ENCODE data around the gene ANTKMT. TPM values are rescaled to one million over a fixed set of nuclear protein-coding genes. Genes with fewer than 3 reads are reported as not detected.
A peak's percentile ranks its signal among the peaks of the same experiment; 100 is the strongest.

The ANTKMT gene
- total RNA-seq, 1 experiment from 2014 or later: 42.3 TPM

DNA sequence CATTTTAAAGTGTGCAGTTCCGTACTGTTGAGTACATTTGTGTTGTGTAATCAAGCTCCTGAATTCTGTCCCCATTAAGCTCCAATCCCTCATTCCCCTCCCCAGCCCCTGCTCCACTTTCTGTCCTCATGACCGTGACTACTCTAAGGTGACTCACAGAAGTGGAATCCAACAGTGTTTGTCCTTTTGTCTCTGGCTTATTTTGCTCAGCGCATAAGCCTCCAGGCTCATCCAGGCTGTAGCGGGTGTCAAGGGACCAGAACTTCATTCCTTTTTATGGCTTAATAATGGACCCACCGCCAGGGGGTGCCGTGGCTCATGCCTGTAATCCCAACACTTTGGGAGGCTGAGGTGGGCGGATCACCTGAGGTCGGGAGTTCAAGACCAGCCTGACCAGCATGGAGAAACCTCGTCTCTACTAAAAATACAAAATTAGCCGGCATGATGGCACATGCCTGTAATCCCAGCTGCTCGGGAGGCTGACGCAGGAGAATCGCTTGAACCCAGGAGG is 8.2 kb upstream of the ANTKMT start:
- peak; percentile 96 for DNase-seq (ENCODE audit: low read depth)

DNA sequence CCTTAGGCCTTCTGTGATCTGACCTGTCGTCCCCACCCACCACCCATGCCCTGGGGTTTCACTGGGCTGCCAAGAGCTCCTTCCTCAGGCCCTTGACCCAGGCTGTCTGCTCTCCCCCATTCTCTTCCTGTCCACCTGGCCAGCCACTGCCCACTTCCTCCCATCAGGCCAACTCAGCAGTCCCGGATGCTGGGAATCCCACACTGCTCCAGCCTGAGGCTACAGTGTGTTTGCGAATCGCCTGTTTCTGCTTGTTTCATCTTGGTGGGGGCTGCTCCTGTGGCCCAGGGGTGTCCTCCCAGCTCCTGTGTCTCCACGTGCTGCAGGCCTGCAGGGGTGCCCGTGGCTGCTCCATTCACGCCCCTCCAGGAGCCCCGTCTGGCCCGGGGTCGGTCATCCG is 6.9 kb upstream of the ANTKMT start:
- DNase-seq (ENCODE audit: low read depth): peak; percentile 60

DNA sequence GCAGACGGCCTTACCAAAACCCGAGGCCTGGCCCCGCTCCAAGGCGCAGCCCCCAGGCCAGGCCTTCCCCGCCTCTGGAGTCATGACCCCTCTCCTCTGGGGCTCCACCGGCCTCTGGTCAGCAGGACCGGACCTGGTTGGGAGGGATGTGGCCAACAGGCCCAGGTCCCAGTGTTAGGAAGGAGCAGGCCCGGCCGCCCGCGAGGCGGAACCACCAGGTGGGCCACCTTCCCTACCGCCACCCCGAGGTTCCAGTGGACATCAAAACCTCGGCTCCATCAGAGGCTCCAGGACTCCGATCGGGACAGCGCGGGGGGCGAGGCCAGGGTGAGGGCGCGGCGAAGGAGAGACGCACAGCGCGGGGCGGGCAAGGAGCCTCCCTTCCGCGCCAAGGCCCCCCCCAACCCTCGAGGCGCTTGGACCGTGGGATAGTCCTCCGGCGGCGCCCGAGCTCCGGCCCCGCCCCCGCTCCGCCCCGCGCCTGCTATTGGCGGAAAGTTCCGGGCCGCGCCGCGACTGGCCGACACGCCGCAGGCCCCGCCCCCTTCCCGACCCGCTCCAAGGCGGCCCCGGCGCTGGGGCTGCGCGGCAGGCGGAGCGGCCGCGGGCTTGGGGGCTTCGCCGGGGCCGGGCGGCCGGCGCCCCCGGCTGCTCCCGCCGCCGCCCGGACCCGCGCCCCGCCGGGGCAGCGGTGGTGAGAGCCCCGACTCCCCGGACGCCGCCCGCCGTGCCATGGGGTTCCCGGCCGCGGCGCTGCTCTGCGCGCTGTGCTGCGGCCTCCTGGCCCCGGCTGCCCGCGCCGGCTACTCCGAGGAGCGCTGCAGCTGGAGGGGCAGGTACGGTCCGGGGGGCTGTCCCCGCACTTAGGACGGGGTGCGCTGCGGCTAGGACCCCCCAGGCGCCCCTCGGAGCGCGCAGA is 6.1 kb upstream of the ANTKMT start, which contains the start of gene METRN:
Gene METRN, plus strand, starts transcription at position 561 of the 919 bp plus-strand sequence. Its CDS starts 172 bp downstream, at position 733.
- DNase-seq (ENCODE audit: low read depth): peak; percentile 80

DNA sequence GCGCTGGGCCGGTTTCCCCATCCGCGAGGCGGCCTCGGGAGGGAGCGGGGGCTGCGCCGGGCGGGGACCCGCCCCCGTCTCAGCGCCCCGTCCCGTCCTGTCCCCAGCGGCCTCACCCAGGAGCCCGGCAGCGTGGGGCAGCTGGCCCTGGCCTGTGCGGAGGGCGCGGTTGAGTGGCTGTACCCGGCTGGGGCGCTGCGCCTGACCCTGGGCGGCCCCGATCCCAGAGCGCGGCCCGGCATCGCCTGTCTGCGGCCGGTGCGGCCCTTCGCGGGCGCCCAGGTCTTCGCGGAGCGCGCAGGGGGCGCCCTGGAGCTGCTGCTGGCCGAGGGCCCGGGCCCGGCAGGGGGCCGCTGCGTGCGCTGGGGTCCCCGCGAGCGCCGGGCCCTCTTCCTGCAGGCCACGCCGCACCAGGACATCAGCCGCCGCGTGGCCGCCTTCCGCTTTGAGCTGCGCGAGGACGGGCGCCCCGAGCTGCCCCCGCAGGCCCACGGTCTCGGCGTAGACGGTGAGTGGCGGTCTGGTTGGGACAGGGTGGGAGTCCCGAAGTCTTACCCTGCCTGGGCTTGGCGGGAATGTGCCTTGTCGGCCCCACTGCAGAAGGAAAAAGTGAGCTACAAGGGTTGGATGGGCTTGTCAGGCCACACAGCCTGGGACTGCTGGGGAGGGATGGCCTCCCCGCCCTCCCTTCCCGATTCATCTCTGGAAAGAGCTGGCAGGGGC is 5.3 kb upstream of the ANTKMT start:
- DNase-seq (ENCODE audit: low read depth): no peak

DNA sequence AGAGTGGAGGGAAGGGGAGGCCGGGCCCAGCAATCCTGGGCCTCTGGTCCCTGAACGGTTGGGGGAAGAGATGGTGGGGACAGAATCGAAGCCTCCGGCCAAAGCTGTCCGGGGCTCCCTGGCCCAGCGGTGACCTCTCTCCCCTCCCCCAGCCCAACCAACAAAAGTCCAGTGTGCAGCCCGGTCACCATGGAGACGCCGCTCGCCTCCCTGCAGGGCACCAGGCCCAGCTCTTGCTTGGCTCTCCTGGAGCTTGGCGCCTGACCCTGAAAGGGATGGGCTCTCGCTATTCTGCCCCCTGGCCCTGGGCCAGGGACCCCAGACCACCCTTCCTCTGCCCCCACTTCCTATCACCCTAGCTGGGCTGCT is 4.8 kb upstream of the ANTKMT start:
- no peak for DNase-seq (ENCODE audit: low read depth)

DNA sequence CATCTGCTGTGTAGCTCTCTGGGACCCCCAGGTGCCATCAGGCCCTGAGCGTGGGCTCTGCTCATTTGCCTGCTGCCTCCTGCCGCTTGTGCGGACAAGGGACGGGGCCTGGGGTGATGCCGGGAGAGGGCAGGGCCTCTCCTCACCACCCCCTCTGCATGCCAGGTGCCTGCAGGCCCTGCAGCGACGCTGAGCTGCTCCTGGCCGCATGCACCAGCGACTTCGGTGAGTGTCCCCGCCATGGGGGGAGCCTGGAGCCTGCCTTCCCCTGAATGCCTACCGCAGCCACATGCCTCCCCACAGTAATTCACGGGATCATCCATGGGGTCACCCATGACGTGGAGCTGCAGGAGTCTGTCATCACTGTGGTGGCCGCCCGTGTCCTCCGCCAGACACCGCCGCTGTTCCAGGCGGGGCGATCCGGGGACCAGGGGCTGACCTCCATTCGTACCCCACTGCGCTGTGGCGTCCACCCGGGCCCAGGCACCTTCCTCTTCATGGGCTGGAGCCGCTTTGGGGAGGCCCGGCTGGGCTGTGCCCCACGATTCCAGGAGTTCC is 4.1 kb upstream of the ANTKMT start:
- no peak for DNase-seq (ENCODE audit: low read depth)

DNA sequence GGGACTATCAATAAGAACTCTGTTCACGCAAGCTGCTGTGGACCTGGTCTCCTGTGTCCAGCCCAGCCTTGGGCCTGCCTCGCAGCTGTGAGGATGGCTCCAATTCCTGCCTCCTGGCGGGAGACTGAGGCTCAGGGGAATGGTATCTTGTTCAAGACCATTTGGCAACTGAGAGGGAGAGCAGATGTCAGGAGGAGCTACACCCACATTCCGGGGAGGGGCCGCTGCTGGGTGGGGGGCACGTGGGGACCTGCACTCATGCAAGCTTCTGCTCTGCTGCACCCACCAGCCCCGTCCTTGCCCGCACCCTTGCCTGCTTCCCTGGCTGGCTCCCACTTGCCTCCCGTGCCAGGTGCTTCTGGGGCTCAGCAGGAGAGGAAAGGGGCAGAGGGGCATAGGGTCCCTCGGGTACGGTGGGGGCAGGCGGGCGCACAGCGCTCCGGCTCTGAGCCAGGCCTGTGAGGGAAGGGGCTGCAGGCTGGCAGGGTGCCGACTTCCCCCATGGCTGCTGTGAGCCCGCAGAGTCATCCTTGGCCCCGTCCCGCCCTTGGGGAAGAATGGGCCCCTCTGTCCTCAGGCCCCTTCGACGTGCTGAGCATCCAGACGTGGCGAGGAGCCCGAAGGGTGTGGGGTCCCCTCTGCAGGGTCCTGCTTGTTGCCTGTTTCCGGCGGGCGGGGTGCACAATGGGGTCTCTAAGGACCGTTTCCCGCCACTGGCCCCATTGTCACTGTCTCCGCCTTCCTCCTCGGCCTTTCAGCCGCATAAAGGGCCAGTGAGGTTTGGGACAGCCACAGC is 3.3 kb upstream of the ANTKMT start:
- DNase-seq (ENCODE audit: low read depth): no peak

DNA sequence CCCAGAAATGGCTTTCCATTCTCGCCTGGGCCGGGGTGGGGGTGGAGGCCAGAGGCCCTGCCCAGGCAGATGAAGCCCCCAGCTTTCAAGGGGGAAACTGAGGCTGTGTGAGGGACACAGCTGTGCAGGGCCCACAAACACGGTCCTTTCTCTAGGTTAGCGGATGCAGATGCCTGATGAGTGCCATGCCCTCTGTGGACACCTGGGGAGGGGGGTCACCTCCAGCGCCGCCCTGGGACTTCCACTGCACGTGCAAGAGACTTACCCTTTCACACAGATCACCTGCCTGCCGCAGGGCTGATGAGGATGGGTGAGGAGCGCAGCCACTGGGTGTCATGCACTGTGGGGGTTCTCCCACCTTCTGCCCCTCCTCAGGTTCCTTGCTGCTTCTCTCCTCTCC is 2.6 kb upstream of the ANTKMT start:
- no peak for DNase-seq (ENCODE audit: low read depth)

DNA sequence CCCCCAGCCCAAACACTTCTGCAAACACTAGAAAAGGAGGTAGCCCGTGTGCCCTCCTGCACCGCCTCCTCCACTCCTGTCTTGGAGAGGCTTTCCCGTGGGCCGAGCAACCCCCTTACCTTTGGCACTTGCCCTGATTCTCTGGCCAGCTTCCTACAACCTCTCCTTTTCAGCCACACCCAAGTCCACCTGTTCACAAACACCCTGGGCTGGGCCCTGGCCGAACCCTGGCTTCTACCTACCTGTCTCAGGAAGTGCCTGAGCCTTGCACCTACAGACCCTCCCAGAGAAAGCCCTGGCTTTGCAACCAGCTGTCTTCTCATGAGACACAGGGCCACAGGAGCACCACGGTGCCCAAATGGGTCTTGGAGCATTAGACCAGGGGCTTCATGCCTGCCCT is 2.0 kb upstream of the ANTKMT start:
- no peak for DNase-seq (ENCODE audit: low read depth)

DNA sequence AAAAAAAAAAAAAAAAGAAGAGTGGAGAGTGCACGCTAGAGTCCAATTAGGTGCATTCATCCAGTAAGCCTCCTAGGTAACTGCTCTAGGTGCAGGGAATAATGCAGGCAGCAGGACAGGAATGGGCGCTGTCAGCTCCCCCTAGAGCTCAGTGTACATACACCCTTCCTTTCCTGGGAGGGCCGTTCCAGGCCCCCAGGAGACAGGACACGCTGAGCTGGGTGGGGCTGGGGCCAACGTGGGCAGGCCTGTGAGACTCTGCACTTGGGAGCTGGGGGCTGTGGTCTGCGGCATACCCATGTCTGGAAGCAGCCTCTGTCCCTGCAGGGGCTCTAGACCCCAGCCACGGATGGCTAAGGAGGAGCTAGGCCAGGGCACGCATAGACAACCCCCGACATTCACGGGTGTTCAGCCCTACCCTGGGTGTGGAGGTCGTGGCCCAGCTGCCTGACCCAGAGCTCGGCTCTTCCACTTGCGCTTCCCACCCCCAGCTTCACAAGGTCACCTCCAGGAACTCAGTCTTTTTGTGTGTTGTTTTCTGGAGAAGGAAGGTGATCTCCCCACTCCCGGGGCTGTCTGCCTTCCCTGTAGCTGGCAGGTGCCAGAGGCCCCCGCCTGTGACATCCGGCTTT is 1.0 kb upstream of the ANTKMT start:
- DNase-seq (ENCODE audit: low read depth): peak; percentile 67

DNA sequence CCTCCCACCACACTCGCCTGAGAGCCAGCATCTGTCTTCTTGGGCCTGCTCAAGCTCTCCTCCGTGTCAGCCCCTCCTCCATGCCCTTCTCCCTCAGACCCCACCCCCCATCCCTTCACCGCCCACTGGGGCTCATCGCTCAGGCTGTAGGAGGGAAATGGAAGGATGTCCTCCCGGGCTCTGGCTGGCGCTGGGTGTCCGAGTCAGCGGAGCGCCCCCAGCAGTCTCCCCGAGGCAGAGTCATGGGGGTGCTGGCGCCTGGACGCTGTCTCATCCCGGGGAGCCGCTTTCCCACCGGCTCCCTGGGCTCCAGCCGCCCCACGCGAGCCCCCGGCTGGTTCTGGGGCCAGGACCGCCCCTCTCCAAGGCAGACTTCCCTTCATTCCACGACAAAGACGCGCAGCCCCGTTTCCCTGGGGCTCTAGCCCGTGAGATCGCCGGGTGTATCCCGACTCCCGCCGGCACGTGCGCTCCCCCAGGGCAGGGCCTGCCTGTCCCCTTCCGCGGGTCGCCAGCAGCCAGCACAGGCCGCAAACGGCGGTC is 428 bp upstream of the ANTKMT start:
- DNase-seq (ENCODE audit: low read depth): peak; percentile 83

DNA sequence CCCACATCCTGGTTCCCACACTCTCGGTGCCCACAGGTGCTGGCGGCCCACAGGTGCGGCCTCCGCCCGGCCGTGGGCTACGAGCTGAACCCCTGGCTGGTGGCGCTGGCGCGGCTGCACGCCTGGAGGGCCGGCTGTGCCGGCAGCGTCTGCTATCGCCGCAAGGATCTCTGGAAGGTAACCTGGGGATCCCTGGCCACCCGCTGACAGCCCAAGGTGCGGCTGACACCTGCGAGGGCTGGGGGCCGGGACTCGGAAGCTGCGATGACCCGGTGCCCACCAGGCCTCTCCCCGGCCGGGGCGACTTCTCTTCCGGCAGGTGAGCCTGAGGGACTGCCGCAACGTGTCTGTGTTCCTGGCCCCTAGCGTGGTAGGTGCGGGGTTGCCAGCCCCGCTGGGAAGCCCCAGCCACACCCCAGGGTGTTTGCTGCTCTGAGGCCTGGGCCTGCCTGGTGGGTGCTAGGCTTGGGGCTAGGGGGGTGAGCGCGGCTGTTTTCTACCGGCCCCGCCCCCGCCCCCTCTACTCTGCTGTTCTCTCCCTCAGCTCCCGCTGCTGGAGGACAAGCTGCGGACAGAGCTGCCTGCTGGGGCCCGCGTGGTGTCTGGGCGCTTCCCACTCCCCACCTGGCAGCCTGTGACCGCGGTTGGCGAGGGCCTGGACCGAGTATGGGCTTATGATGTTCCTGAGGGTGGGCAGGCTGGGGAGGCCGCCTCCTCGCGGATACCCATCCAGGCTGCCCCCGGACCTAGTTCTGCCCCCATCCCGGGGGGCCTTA is 1.0 kb downstream of the ANTKMT start:
- no peak for DNase-seq (ENCODE audit: low read depth)

DNA sequence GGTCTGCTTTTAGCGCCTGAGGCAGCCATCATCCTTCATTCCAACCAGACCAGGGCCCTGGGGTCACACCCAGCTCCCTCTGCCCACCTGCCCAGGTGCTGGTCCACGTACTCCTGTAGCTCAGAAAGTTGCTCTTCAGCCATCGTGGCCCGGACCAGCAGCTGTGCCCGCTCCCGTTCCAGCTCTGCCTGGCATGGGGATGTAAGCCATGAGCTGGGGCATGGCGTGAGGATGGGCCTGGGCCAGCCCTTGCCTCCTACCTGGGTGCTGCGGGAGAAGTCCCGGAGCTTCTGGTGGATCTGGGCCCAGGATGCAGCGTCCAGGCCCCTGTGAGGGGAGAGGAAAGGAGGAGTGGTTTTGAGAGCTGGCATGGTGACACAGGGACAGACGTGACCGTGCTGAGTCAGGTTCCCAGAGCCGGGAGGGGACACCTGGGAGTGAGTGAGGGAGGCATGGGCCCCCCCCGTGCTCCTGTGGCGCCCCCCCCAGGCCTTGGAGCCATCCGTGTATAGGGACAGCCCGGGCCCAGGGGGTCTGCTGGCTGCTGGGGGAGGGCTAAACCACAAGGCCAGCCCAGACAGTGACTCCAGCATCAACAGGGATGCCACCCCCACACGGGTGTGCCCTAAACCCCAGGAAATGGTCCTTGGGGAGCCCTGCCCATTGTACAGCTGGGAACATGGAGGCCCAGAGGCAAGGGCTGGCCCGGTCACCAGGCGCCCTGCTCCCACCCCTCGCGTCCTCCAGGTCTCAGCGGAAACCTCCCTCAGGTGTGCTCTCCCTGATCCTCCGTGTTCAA is 2.1 kb downstream of the ANTKMT start:
- no peak for DNase-seq (ENCODE audit: low read depth)

DNA sequence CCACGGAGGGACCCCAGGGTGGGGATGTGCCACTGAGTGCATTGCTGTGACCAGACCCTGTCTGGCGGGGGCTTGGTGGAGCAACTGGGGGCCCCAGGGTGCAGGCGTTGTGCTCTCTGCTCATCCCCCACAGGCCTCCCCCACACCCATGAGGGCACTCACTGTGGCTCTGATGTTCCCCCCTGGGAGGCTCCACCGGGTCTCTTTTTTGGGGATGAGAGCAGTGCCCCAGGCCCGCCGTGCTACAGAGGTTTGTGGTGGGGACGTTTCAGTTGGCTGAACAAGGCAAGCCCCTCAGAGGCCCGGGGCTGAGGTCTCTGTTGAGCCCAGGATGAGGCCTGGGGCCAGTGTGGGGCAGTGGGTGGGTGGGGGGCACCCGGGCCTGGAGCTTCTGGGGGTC is 2.7 kb downstream of the ANTKMT start:
- no peak for DNase-seq (ENCODE audit: low read depth)

DNA sequence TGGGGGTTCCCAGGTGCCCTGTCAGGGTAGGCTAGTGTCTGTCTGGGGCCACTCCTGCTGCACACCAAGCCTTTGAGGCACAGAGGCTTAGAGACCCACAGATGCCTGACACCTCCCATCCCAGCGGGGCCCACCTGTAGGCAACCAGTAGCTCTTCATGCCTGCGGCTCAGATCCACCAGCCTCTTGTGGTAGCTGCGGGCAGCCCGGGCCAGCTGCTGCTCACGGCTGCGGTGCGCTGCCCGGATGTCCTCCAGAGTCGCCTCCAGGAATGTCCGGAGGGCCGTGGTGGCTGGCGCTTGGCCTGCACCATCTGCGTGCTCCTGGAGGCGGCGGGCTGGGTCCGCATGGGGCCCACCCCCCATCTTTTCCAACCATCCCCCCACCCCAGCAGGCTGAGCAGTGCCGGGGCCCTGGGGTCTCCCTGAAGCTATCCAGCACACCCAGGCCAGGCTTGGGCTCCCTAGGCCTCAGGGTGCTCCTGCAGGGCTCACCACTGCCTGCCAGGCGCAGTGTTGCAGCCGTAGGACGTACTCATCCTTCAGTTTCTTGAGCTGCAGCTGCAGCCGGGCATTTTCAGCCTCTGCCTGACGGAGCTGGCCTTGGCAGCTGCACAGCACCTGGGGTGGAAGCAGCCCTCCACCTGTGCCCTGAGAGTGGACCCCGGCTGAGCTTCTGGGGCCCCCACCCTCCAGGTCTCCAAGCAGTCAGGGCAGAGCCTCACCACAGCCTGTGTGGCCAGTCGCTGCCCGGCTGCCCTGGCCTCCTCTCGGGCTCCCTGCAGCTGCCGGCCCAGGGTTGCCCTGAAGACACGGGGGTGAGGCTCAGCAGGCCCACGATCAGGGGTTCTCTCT is 3.5 kb downstream of the ANTKMT start:
- DNase-seq (ENCODE audit: low read depth): no peak

DNA sequence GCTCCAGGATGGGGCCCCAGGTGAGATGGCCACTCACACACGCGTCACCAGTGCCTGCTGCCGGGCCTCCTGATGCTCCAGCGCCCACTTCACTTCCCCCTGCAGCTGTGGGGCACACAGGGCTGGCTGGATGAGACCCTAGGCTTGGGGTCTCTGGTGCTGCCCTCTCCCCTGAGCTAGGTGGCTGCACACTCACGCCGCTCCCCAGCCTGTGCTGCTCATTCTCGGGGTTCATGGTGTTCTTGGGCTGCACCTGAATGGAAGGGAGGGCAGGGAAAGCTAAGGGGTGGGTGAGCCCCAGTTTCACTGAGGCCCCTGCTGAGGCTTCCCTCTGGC is 4.1 kb downstream of the ANTKMT start:
- no peak for DNase-seq (ENCODE audit: low read depth)

DNA sequence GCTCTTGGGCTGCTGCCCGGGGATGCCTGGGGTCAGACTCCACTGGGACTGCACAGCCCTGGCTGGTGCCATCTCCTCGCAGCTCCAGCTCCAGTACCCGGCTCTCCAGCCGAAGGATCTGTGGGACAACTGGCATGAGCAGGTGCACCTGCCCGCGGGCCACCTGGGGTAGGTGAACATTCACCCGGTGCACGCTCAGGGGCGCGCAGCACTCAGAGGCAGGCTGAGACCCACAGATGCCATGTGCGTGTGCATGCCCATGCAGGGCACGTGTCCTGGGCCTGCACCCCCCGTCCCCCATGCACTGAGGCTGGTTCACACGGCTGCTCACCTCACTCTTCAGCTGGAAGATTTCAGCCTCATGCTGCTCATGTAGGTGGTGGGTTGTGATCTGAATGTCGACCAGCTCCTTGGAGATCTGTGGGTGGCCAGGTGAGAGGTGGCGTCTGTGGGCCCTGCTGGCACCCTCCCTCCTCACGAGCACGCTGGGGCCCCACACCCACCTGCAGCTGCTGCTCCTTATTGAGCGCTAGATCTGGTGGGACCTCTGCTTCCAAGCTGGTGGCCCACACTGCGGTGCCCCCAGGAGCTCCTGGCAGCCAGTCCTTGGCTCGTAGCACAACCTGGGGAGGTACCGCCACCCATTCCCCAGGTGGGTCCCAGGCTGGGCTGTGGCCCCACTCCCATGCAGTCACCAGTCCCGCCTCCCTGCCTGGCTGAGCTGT is 4.7 kb downstream of the ANTKMT start:
- no peak for DNase-seq (ENCODE audit: low read depth)

DNA sequence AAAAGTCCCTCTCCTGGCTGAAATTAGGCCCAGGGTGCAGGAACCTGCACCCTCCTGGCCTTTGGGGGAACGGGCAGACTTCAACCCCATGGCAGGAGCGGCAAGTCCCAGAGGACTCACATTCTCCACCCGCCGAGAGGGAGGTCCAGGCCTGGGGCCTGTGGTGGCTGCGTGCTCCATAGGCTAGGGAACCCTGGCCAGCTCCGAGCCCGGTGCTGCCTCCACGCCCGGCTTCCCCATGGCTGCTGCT is 5.2 kb downstream of the ANTKMT start:
- DNase-seq (ENCODE audit: low read depth): no peak
